ENCODE results near the gene PAPSS2. TPM values are rescaled to one million over a fixed set of nuclear protein-coding genes. Genes with fewer than 3 reads are reported as not detected.

The PAPSS2 gene
- total RNA-seq, 4 donors from 2014 or later: 4.4 to 20.1 (median 14.1) TPM

DNA sequence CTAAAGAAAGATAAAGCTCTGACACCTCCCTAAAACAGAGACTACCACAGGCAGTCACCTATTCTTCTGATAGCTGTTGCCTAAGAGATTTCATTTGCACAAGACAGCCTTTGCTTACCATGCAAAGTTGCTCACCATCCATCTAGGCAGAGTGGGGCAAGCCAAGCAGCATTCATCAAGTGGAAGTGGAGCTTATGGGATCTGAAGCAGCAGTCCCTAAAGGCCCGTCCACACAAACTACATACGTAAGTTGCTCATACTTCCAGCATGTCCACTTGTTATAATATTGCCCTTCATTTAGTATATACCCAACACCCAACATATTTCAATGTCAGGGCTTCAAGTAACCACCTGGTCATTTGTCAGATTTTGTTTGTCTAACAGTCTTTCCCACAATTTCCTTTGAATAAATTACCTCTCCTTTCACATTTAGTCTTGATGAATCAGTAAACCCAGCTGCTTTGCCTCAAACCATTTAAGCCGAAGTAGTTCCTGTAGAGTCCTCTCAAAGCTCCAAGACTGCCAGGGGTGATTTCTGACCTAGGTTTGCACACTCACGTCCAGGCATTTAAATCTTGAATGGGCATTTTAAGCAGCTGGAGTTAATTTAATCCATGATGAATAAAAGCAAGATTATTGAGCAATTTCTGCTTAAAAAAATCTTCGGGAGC, 90.5 kb downstream of the PAPSS2 start:
- no peaks in the 10 kb centered on the region for H3K9me3 ChIP-seq
- TF ChIP-seq POLR2A (IDR thresholded peaks at IDR 0.05) (no peak), EP300 (IDR thresholded peaks at IDR 0.05) (no peak), POLR2AphosphoS5 (IDR thresholded peaks at IDR 0.05) (no peak)
- TF ChIP-seq, protein P1, sequence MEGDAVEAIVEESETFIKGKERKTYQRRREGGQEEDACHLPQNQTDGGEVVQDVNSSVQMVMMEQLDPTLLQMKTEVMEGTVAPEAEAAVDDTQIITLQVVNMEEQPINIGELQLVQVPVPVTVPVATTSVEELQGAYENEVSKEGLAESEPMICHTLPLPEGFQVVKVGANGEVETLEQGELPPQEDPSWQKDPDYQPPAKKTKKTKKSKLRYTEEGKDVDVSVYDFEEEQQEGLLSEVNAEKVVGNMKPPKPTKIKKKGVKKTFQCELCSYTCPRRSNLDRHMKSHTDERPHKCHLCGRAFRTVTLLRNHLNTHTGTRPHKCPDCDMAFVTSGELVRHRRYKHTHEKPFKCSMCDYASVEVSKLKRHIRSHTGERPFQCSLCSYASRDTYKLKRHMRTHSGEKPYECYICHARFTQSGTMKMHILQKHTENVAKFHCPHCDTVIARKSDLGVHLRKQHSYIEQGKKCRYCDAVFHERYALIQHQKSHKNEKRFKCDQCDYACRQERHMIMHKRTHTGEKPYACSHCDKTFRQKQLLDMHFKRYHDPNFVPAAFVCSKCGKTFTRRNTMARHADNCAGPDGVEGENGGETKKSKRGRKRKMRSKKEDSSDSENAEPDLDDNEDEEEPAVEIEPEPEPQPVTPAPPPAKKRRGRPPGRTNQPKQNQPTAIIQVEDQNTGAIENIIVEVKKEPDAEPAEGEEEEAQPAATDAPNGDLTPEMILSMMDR (IDR thresholded peaks at IDR 0.05): no peak
- no peaks in the 10 kb centered on the region for H3K27me3 ChIP-seq
- H3K36me3 ChIP-seq: peaks cover 0 to 35% of the 10 kb centered on the region in 2 donors
- H3K27ac ChIP-seq: peak overlapping the region in 2 of 4 donors; percentile 9 to 23
- 25 to 66% methylated on average over 5 of the region's 5 CpGs for WGBS, 2 donors (ENCODE audit: low coverage in 1 of 2)
- H3K4me1 ChIP-seq: peaks cover 0 to 19% (median 0%) of the 10 kb centered on the region in 3 donors
- H3K4me3 ChIP-seq: no peak overlapping the region
- ATAC-seq: peak; percentile 19

DNA sequence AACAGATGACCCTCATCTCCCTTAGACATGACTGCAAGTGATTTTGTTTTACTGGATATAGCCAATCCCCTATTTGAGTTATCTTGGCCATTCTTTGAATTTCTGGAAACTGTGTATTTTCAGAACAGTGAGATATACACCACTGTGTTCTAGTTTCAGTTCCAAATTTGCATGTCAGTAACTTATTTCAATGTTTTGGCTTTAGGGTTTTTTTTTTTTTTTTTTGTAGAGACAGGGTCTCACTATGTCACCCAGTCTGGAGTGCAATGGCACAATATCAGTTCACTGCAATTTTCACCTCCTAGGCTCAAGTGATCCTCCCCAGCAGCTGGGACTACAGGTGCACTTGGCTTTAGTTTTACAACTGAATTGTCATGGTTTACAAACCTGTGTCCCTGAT, 91.1 kb downstream of the PAPSS2 start:
- Histone ChIP-seq H3K4me3 (no peak overlapping the region), H3K27me3 (no peaks in the 10 kb centered on the region), H3K9me3 (no peaks in the 10 kb centered on the region), H3K36me3 (peaks cover 0 to 36% of the 10 kb centered on the region in 2 donors), H3K27ac (no peak overlapping the region), H3K4me1 (peaks cover 0 to 19% (median 0%) of the 10 kb centered on the region in 3 donors)
- no peak for ATAC-seq
- TF ChIP-seq POLR2A (IDR thresholded peaks at IDR 0.05): no peak

DNA sequence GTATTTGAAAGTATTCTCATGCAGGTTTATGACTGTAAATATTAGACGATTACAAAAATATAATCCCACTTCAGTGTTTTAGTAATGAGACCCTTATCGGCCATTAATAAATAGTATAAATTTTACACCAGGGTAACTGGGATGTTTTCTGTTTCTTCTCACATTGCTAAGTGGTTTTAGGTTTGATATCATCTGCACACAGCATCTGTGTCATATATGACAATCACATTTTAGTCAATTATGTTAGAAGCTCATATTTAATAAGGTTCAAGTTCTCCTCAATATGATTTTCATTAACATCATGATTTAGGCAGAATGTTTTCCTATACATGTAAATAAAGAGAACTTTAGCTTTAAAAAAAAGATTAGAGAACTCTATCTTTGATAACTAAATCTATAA, 91.6 kb downstream of the PAPSS2 start:
- TF ChIP-seq POLR2AphosphoS5 (IDR thresholded peaks at IDR 0.05) (no peak), EP300 (IDR thresholded peaks at IDR 0.05) (no peak), POLR2A (IDR thresholded peaks at IDR 0.05) (no peak)
- TF ChIP-seq, protein P1 (IDR thresholded peaks at IDR 0.05): no peak
- 82 to 100% methylated on average over 2 of the region's 2 CpGs for WGBS, 2 donors (ENCODE audit: low coverage in 1 of 2)
- H3K36me3 ChIP-seq: peaks cover 0 to 40% of the 10 kb centered on the region in 2 donors

DNA sequence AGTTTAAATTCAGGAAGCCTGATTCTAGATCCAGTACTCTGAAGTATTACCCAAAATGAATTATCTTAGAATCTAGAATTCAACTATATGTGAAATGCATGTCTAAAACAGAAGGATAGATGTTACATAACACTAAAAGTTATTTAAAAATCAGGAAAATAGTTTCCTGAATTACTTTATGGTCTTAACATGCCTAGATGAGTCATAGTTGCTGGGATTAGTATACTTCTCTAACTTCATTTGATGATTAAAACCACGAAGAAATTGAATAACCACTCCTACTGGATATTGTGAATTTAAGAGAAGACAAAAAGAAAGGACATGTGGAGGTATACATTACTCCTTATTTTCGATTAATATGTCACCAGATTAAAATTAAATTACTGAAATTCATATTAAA, 92.9 kb downstream of the PAPSS2 start:
- WGBS, 2 donors (ENCODE audit: low coverage in 1 of 2): 75 to 77% methylated on average over 2 of the region's 2 CpGs
- no peak for TF ChIP-seq POLR2A (IDR thresholded peaks at IDR 0.05)
- TF ChIP-seq, protein P1 (IDR thresholded peaks at IDR 0.05): no peak
- TF ChIP-seq EP300 (IDR thresholded peaks at IDR 0.05): no peak
- no peak for TF ChIP-seq POLR2AphosphoS5 (IDR thresholded peaks at IDR 0.05)
- H3K4me1 ChIP-seq: peaks cover 0 to 13% (median 0%) of the 10 kb centered on the region in 3 donors
- no peak overlapping the region for H3K4me3 ChIP-seq
- no peaks in the 10 kb centered on the region for H3K27me3 ChIP-seq
- ATAC-seq: no peak
- peaks cover 0 to 53% of the 10 kb centered on the region in 2 donors for H3K36me3 ChIP-seq
- H3K27ac ChIP-seq: no peak overlapping the region
- H3K9me3 ChIP-seq: no peaks in the 10 kb centered on the region

More for the DNA sequence above, 91.6 kb downstream of the PAPSS2 start:
- peaks cover 0 to 19% (median 0%) of the 10 kb centered on the region in 3 donors for H3K4me1 ChIP-seq
- no peak for ATAC-seq
- H3K27ac ChIP-seq: no peak overlapping the region
- H3K27me3 ChIP-seq: no peaks in the 10 kb centered on the region
- H3K9me3 ChIP-seq: no peaks in the 10 kb centered on the region
- H3K4me3 ChIP-seq: no peak overlapping the region

DNA sequence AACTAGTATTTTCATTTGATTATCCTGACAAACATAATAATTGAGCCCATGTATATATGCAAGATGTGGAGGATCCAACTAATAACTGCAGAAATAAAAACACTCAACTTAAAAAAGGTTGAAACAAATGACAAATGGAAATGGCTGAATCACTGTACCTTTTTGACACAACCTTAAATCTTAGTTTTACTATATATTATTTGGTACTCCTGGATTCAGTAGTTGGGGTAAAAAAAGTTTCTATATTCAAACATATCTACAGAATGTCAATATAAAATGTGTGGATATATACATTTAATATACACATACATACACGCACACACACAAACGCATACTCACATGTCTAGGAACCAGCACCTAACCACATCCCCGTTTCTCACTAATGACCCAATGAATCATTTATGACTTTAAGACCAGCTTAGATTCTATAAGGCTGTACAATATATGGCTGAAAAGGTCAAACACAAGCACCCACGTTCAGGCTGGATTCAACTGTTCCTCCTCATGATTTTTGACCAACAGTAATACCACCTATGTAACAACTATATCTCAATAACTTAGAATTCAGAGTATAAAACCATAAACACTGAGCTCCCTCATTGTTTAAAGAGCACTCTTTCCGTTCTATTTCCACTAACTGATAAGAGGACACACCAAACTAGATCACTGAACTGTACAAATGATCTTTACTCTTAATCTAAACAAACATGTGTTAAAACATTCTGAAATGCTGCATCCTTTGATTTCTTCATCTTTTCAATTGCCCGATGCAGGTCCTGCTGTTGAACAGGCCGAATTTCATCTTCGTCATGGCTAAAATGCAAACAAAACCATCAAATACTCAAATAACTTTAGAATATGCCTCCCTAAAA, 94.6 kb downstream of the PAPSS2 start:
- no peak overlapping the region for H3K4me3 ChIP-seq
- WGBS, 2 donors (ENCODE audit: low coverage in 1 of 2): 85 to 93% methylated on average over 8 of the region's 8 CpGs
- TF ChIP-seq POLR2A (IDR thresholded peaks at IDR 0.05) (no peak), POLR2AphosphoS5 (IDR thresholded peaks at IDR 0.05) (no peak), EP300 (IDR thresholded peaks at IDR 0.05) (no peak)
- TF ChIP-seq, protein P1 (IDR thresholded peaks at IDR 0.05): no peak
- no peak for ATAC-seq
- no peak overlapping the region for H3K27ac ChIP-seq
- H3K27me3 ChIP-seq: no peaks in the 10 kb centered on the region
- H3K9me3 ChIP-seq: no peaks in the 10 kb centered on the region
- H3K36me3 ChIP-seq: peaks cover 0 to 56% of the 10 kb centered on the region in 2 donors
- peaks cover 0 to 13% (median 0%) of the 10 kb centered on the region in 3 donors for H3K4me1 ChIP-seq
